SK-N-SH (cell line): ENCODE results near the gene GRK1. TPM values are rescaled to one million over a fixed set of nuclear protein-coding genes. Genes with fewer than 3 reads are reported as not detected.

Experiments
- CTCF ChIA-PET: fragments of 300-600, 350-600 bp; formaldehyde crosslinking; extraction: SDS; loops from one replicate; lab custom pipeline; 2021; lab: Yijun Ruan, JAX
- POLR2A ChIA-PET: fragments of 350-600 bp; sonication (Branson Sonifier 250); formaldehyde crosslinking; extraction: SDS; loops from one replicate; lab custom pipeline; 2020; ENCODE audit warnings: antibody characterized with exemption, inconsistent platforms; lab: Yijun Ruan, JAX
- DNase-seq: peaks from one replicate; pipeline ENCODE4 v3.0.0; 2012
- H2AFZ ChIP-seq: fragments of 200-600 bp; sonication (generic); 2 replicates; pipeline ENCODE4 v1.8.1; 2016; ENCODE audit warnings: antibody characterized with exemption, mild to moderate bottlenecking, low read depth
- H3F3A ChIP-seq: fragments of 200-600 bp; sonication (generic); replicated peaks from 2 replicates; pipeline ENCODE3; 2016; ENCODE audit warnings: antibody characterized with exemption, mild to moderate bottlenecking; ENCODE audit not compliant: insufficient read depth
- H3K27ac ChIP-seq, 2 experiments: fragments of 200-500 bp in 1 of 2; fragments of 200-600 bp in 1 of 2; sonication (Bioruptor generic) in 1 of 2; sonication (generic), shearing (Covaris generic) in 1 of 2; 2 replicates each; pipeline versions ENCODE4 v1.5.1 to v1.6.1; 2014 to 2016; ENCODE audit warnings: low read depth in 2 of 2, inconsistent platforms in 1 of 2, low read length in 1 of 2, mild to moderate bottlenecking in 1 of 2, mixed read lengths in 1 of 2
- H3K27me3 ChIP-seq: fragments of 200-600 bp; sonication (generic), shearing (Covaris generic); 2 replicates; pipeline ENCODE4 v1.6.1; 2016; ENCODE audit warnings: mixed run types; ENCODE audit not compliant: insufficient read depth
- H3K36me3 ChIP-seq, 2 experiments: fragments of 200-500 bp in 1 of 2; fragments of 200-600 bp in 1 of 2; sonication (Bioruptor generic) in 1 of 2; sonication (generic) in 1 of 2; replicated peaks in 1 of 2; 2 replicates each; pipeline versions ENCODE3 to v1.5.1; 2014 to 2016; ENCODE audit warnings: low read length in 1 of 2, mild to moderate bottlenecking in 1 of 2; ENCODE audit not compliant: insufficient read depth in 2 of 2, control insufficient read depth in 1 of 2
- H3K4me1 ChIP-seq, 2 experiments: fragments of 200-500 bp in 1 of 2; fragments of 200-600 bp in 1 of 2; sonication (Bioruptor generic) in 1 of 2; sonication (generic), shearing (Covaris generic) in 1 of 2; 2 replicates each; pipeline versions ENCODE4 v1.5.1 to v1.6.1; 2014 to 2016; ENCODE audit warnings: low read depth in 1 of 2, low read length in 1 of 2, mixed run types in 1 of 2; ENCODE audit not compliant: insufficient read depth in 2 of 2, control insufficient read depth in 1 of 2
- H3K4me2 ChIP-seq: fragments of 200-600 bp; sonication (generic), shearing (Covaris generic); 2 replicates; pipeline ENCODE4 v1.6.1; 2017; ENCODE audit warnings: mixed run types
- H3K4me3 ChIP-seq, 2 experiments: fragments of 200-500 bp in 1 of 2; fragments of 200-600 bp in 1 of 2; sonication (Bioruptor generic) in 1 of 2; sonication (generic), shearing (Covaris generic) in 1 of 2; 2 replicates each; pipeline versions ENCODE4 v1.5.1 to v1.8.1; 2014 to 2016; ENCODE audit warnings: low read depth in 2 of 2, inconsistent platforms in 1 of 2, low read length in 1 of 2, mild to moderate bottlenecking in 1 of 2, mixed read lengths in 1 of 2, moderate library complexity in 1 of 2
- H3K79me2 ChIP-seq: fragments of 200-600 bp; sonication (generic); 2 replicates; pipeline ENCODE4 v1.8.1; 2017; ENCODE audit warnings: mild to moderate bottlenecking; ENCODE audit not compliant: insufficient read depth
- H3K9ac ChIP-seq: fragments of 200-600 bp; sonication (generic); 2 replicates; pipeline ENCODE4 v1.6.1; 2017; ENCODE audit warnings: mixed run types
- H3K9me2 ChIP-seq: fragments of 200-600 bp; sonication (generic); 2 replicates; pipeline ENCODE4 v1.6.1; 2017; ENCODE audit warnings: mixed run types
- H3K9me3 ChIP-seq: fragments of 200-600 bp; sonication (generic); 2 replicates; pipeline ENCODE4 v1.6.1; 2017; ENCODE audit warnings: mixed run types, mild to moderate bottlenecking, moderate library complexity
- H4K20me1 ChIP-seq: fragments of 200-600 bp; sonication (generic); 2 replicates; pipeline ENCODE4 v1.6.1; 2017; ENCODE audit warnings: mild to moderate bottlenecking, mixed run types; ENCODE audit not compliant: insufficient read depth
- CTCF ChIP-seq: fragments of 200-600 bp; sonication (generic); IDR thresholded peaks from 2 replicates; pipeline ENCODE4 v1.6.1; 2017; ENCODE audit warnings: antibody characterized with exemption, mild to moderate bottlenecking, moderate library complexity
- FOSL2 ChIP-seq: IDR thresholded peaks from 2 replicates; pipeline ENCODE4 v1.4.0; 2012; ENCODE audit warnings: low read depth, mild to moderate bottlenecking, moderate library complexity, borderline replicate concordance
- GABPA ChIP-seq: IDR thresholded peaks from 2 replicates; pipeline ENCODE4 v1.4.0; 2012; ENCODE audit warnings: low read depth, mild to moderate bottlenecking
- GATA2 ChIP-seq: sonication (generic); formaldehyde crosslinking; IDR thresholded peaks from 2 replicates; pipeline ENCODE4 v1.5.0; 2020; ENCODE audit warnings: mild to moderate bottlenecking, missing genetic modification reagents
- IRF3 ChIP-seq: fragments of 150-350 bp; IDR thresholded peaks from 2 replicates; pipeline ENCODE4 v1.6.1; 2016; ENCODE audit warnings: mild to moderate bottlenecking, low read depth, low read length
- JUND ChIP-seq: IDR thresholded peaks from 2 replicates; pipeline ENCODE4 v1.4.0; 2012
- RXRA ChIP-seq: IDR thresholded peaks from 2 replicates; pipeline ENCODE4 v1.4.0; 2012; ENCODE audit warnings: low read depth, mild to moderate bottlenecking, borderline replicate concordance
- SIN3A ChIP-seq: IDR thresholded peaks from 2 replicates; pipeline ENCODE4 v1.6.1; 2012; ENCODE audit warnings: low read depth, mild to moderate bottlenecking, low read length, moderate library complexity, borderline replicate concordance
- SMC3 ChIP-seq: IDR thresholded peaks from 2 replicates; pipeline ENCODE4 v1.6.1; 2012; ENCODE audit warnings: low read depth, low read length, improper control_type of control experiment
- TAF1 ChIP-seq: IDR thresholded peaks from 2 replicates; pipeline ENCODE4 v1.6.1; 2012; ENCODE audit warnings: low read depth, mild to moderate bottlenecking, low read length, moderate library complexity, borderline replicate concordance
- TEAD4 ChIP-seq: IDR thresholded peaks from 2 replicates; pipeline ENCODE4 v1.4.0; 2012; ENCODE audit warnings: mild to moderate bottlenecking, borderline replicate concordance; ENCODE audit not compliant: insufficient read depth
- WGBS: methylation state at CpG from one replicate; pipeline ENCODE4 v1.1.6; 2017; ENCODE audit warnings: low lambda C conversion rate; 5-methylcytosine and 5-hydroxymethylcytosine counted together
- polyA plus RNA-seq, 3 experiments: library from polyadenylated mRNA; depleted of rRNA; stranded (reverse); fragments of >200 nt; gene quantifications; 2 replicates each; pipeline ENCODE4 v1.2.3, GENCODE V29; 2012
- TF ChIP-seq, protein P1 (sequence below): fragments of 150-350 bp; IDR thresholded peaks from 2 replicates; pipeline ENCODE4 v1.6.1; 2017; ENCODE audit warnings: antibody characterized with exemption, low read length, low read depth, borderline replicate concordance
- TF ChIP-seq, protein P2 (sequence below): IDR thresholded peaks from 2 replicates; pipeline ENCODE4 v1.4.0; 2012; ENCODE audit warnings: low read depth, borderline replicate concordance
- TF ChIP-seq, protein P3 (sequence below): IDR thresholded peaks from 2 replicates; pipeline ENCODE4; 2012

GRK1 gene
- polyA plus RNA-seq, 1 of the 3 experiments (the other 2 are of a cell fraction) = 0.12 TPM

DNA sequence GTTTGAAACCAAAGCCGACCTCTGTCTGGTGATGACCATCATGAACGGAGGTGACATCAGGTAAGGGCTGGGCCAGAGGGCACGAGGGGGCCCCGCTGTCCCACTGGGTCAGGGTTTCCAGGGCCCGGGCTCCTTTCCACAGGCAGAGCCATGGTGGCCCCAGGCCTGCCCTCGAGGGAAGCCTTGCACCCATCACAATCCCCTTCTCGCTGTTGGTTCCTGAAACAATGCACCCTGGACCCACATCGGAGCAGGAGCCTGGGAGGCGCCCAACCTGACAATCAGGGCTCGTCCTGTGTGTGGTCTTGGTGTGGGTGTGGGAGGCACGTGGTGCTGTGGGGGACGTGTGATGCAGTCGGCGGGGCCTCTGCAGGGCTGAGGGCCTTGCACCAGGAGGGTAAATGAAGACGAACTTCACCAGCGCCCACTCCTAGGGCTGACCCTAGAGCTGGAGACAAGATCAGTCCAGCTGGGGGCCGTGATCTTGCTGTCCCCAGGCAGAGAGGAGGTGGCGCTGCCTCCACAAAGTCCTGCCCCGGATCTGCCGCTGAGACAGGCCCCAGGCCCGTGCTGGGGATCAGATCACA, 2.8 kb downstream of the GRK1 start:
- H3K4me3 ChIP-seq = no peak overlapping the region
- H3K9me3 ChIP-seq = no peaks in the 10 kb centered on the region
- H4K20me1 ChIP-seq = no peaks in the 10 kb centered on the region
- WGBS = 83% methylated on average over 13 of the region's 21 CpGs
- no peak for DNase-seq
- H3K9ac ChIP-seq = no peak overlapping the region
- H3K4me2 ChIP-seq = no peak overlapping the region
- TF ChIP-seq SIN3A (no peak), TEAD4 (no peak), JUND (no peak), GATA2 (CRISPR knock-in tag) (no peak), IRF3 (no peak), TAF1 (no peak), RXRA (no peak), FOSL2 (no peak), CTCF (no peak)
- TF ChIP-seq, protein P1, sequence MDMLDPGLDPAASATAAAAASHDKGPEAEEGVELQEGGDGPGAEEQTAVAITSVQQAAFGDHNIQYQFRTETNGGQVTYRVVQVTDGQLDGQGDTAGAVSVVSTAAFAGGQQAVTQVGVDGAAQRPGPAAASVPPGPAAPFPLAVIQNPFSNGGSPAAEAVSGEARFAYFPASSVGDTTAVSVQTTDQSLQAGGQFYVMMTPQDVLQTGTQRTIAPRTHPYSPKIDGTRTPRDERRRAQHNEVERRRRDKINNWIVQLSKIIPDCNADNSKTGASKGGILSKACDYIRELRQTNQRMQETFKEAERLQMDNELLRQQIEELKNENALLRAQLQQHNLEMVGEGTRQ = no peak
- TF ChIP-seq, protein P2, sequence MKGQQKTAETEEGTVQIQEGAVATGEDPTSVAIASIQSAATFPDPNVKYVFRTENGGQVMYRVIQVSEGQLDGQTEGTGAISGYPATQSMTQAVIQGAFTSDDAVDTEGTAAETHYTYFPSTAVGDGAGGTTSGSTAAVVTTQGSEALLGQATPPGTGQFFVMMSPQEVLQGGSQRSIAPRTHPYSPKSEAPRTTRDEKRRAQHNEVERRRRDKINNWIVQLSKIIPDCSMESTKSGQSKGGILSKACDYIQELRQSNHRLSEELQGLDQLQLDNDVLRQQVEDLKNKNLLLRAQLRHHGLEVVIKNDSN = no peak
- H3K27ac ChIP-seq = no peak overlapping the region
- no peaks in the 10 kb centered on the region; a peak in 1 of 4 replicates for H3K4me1 ChIP-seq
- no peaks in the 10 kb centered on the region for H3K79me2 ChIP-seq
- no peaks in the 10 kb centered on the region for H3K9me2 ChIP-seq
- H3K27me3 ChIP-seq = no peaks in the 10 kb centered on the region
- H3K36me3 ChIP-seq = no peaks in the 10 kb centered on the region
- CTCF ChIA-PET = interaction anchor here (0.8 to 1.5 kb wide), 2 partner anchors 55 to 571 kb away, joined by 3 to 7 read pairs; no protein-coding TSS in a partner anchor
- no peak overlapping the region for H2AFZ ChIP-seq
- H3F3A ChIP-seq = peaks cover 11% of the 10 kb centered on the region
- POLR2A ChIA-PET = no interaction called here

GRCh38 chr13:113670541-113670940, 3.5 kb downstream of the GRK1 start:
- no peak for DNase-seq
- Histone ChIP-seq H3K36me3 (no peaks in the 10 kb centered on the region), H3K27me3 (no peaks in the 10 kb centered on the region), H3K4me3 (no peak overlapping the region), H2AFZ (no peak overlapping the region), H3K9me2 (no peaks in the 10 kb centered on the region), H3F3A (peaks cover 10% of the 10 kb centered on the region), H3K4me1 (no peaks in the 10 kb centered on the region; a peak in 1 of 4 replicates), H3K4me2 (no peak overlapping the region), H3K27ac (no peak overlapping the region), H3K9ac (no peak overlapping the region), H3K9me3 (no peaks in the 10 kb centered on the region), H4K20me1 (no peaks in the 10 kb centered on the region), H3K79me2 (no peaks in the 10 kb centered on the region)
- no peak for TF ChIP-seq JUND
- TF ChIP-seq GABPA = no peak
- TF ChIP-seq, protein P1 = no peak
- no peak for TF ChIP-seq SIN3A
- TF ChIP-seq SMC3 = no peak
- TF ChIP-seq, protein P3, sequence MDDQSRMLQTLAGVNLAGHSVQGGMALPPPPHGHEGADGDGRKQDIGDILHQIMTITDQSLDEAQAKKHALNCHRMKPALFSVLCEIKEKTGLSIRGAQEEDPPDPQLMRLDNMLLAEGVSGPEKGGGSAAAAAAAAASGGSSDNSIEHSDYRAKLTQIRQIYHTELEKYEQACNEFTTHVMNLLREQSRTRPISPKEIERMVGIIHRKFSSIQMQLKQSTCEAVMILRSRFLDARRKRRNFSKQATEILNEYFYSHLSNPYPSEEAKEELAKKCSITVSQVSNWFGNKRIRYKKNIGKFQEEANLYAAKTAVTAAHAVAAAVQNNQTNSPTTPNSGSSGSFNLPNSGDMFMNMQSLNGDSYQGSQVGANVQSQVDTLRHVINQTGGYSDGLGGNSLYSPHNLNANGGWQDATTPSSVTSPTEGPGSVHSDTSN = no peak
- ChIA-PET CTCF (interaction anchor here (0.8 to 1.5 kb wide), 3 partner anchors 54 to 571 kb away, joined by 3 to 7 read pairs (median 5); no protein-coding TSS in a partner anchor), POLR2A (interaction anchor here (0.8 kb wide), 1 partner anchor 53 kb away, joined by 3 read pairs; no protein-coding TSS in a partner anchor)
- WGBS = 93% methylated on average over 13 of the region's 19 CpGs
